GM18505 (cell line): Measurements from ENCODE around the gene PTTG1.

Experiments
- ATAC-seq: cut with Tn5 transposase; IDR thresholded peaks from one replicate; pipeline ENCODE4 v1.9.1; 2021; ENCODE audit not compliant: unreplicated experiment
- POLR2A ChIP-seq: IDR thresholded peaks from 4 replicates; pipeline ENCODE4 v1.6.1; 2011; ENCODE audit warnings: borderline replicate concordance; ENCODE audit not compliant: insufficient read depth, insufficient read length; ENCODE audit errors: extremely low read depth

PTTG1 gene

GRCh38 chr5:160451281-160451680 is 29.6 kb downstream of the PTTG1 start:
- no peak for TF ChIP-seq POLR2A
- no peak for ATAC-seq

DNA sequence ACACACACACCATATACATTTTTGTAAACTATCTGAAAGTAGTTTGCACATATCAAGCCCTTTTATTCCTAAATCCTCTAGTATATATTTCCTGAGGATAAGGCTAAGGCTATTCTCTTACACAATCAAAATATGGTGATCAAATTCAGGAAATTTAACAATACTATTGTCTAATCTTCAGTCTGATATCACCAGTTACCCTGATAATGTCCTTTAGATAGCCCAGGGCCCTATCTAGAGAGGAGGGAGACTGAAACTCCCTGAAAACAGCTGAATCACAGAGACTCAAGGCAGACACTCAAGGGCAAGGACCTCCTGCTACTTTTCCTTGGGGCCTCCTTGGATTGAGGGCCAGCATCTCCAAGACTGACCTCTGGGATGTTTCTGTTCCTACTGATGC is 30.4 kb downstream of the PTTG1 start:
- TF ChIP-seq POLR2A, result no peak
- no peak for ATAC-seq

GRCh38 chr5:160452795-160453194 is 31.1 kb downstream of the PTTG1 start:
- no peak for TF ChIP-seq POLR2A
- no peak for ATAC-seq

DNA sequence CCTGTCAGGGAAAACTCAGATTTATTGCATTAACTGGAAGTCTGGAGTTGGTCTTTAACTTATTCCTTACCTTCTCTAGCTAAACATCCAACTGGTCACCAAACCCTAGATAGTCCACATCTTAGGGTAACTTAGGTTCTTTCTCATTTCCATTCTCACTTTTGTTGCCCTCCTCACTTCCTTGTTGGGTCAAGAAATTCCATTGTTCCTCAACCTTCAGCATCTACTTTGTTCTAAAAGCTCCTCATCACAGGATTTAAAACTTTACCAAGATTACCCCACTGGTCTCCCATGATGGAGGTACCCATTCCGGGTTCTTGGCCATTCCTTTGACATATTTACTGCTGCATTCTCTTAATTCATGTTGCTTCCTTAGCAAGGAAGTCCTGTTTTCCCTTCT is 32.1 kb downstream of the PTTG1 start:
- TF ChIP-seq POLR2A, result no peak
- ATAC-seq, result no peak

- no peak for ATAC-seq
Observed at GRCh38 chr5:160455600-160455999, 33.9 kb downstream of the PTTG1 start.

DNA sequence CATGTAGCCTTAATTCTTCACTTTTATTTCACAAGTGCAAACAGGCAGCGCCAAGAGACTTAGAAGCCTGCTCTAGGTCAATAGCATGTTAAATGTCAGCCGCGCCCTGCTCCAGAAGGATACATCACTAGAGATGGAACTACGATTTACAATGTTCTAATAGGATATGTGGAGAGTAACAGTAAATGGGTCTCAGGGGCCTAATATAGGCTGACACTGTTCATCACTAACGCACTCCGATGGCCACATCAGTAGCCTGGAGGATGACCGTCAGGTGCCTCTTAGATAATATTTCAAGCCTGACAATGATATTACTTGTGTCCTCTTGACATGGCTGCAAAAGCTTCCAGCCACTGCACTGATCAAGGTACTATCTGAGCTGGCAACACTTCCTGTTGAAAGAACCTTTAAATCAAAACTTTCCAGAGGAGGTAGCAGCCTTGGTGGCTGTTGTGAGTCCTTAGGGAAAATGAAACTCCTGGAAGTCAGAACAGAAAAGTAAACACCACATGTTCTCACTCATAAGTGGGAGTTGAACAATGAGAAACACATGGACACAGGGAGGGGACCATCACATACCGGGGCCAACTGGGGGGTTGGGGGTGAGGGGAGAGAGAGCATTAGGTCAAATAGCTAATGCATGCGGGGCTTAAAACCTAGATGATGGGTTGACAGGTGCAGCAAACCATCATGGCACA is 35.0 kb downstream of the PTTG1 start:
- ATAC-seq, result no peak
- TF ChIP-seq POLR2A, result no peak

More at GRCh38 chr5:160455600-160455999, 33.9 kb downstream of the PTTG1 start:
- no peak for TF ChIP-seq POLR2A

- no peak for ATAC-seq
- TF ChIP-seq POLR2A, result no peak
Observed at GRCh38 chr5:160457252-160457651, 35.6 kb downstream of the PTTG1 start.

- TF ChIP-seq POLR2A, result peak; percentile 70
- ATAC-seq, result peak; percentile 79
Observed at GRCh38 chr5:160458806-160459800, 37.4 kb downstream of the PTTG1 start.

GRCh38 chr5:160460377-160461049 is 38.9 kb downstream of the PTTG1 start:
- no peak for TF ChIP-seq POLR2A
- ATAC-seq, result no peak

DNA sequence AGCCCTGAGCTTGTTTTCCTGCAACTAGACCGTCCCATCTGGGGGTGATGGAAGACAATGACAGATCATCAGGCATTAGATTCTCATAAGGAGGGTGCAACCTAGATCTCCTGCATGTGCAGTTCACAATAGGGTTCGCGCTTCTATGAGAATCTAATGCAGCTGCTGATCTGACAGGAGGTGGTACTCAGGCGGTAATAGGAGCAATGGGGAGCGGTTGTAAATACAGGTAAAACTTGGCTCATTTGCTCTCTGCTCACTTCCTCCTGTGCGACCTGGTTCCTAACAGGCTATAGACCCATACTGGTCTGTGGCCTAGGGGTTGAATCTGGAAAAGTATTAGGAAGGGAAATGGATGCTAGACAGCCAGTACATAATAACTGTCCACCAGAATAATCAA is 39.7 kb downstream of the PTTG1 start:
- no peak for ATAC-seq
- no peak for TF ChIP-seq POLR2A

DNA sequence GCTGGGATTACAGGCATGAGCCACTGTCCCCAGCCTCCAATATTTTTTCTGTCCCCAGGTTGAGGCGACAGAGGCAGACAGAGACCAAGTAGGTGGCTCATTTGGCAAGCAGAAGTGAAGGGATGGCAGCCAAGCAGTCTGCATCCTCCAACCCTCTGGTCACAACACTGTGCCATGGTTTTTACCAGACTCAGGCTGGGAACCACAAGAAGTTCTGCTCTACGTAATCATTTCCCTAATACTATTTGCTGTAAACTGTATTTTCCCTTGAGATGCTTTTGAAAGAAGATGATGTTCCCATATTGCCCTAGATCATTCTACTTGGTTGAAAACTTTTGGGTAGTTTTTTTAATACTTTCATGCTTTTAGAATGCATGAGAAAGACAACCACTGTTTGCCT is 40.5 kb downstream of the PTTG1 start:
- TF ChIP-seq POLR2A, result no peak
- peak; percentile 25 for ATAC-seq

GRCh38 chr5:160463227-160463626 is 41.6 kb downstream of the PTTG1 start:
- TF ChIP-seq POLR2A, result no peak
- ATAC-seq, result no peak

- TF ChIP-seq POLR2A, result no peak
- no peak for ATAC-seq
Observed at GRCh38 chr5:160463740-160464465, 42.2 kb downstream of the PTTG1 start.
